ENCODE data around the gene NOS2. TPM values are rescaled to one million over a fixed set of nuclear protein-coding genes. Genes with fewer than 3 reads are reported as not detected.

Gene NOS2
- total RNA-seq, 2 experiments from 2014 or later, result not detected

GRCh38 chr17:27811961-27812360 lies 11.6 kb upstream of the NOS2 start:
- no peak overlapping the region for H3K27ac Mint-ChIP-seq
- POLR2A ChIA-PET, result no interaction called here

GRCh38 chr17:27810902-27811557 lies 10.7 kb upstream of the NOS2 start:
- POLR2A ChIA-PET, result no interaction called here
- H3K4me3 Mint-ChIP-seq, result no peak overlapping the region
- peaks cover 15% of the 10 kb centered on the region for H3K36me3 Mint-ChIP-seq (ENCODE audit: low read depth)
- no peak for DNase-seq
- peaks cover 14% of the 10 kb centered on the region for H3K9me3 Mint-ChIP-seq
- H3K4me1 Mint-ChIP-seq, result peaks cover 49% of the 10 kb centered on the region
- no peaks in the 10 kb centered on the region for H3K27me3 Mint-ChIP-seq
- CTCF ChIA-PET, result interaction anchor here (11.5 to 14.8 kb wide), 2 partner anchors 71 to 81 kb away, joined by 106 to 225 read pairs; partner anchors contain the start of gene LYRM9
- H3K27ac Mint-ChIP-seq, result peak overlapping the region; percentile 96

More at GRCh38 chr17:27811961-27812360, 11.6 kb upstream of the NOS2 start:
- H3K4me3 Mint-ChIP-seq, result no peak overlapping the region
- no peak for DNase-seq
- H3K27me3 Mint-ChIP-seq, result no peaks in the 10 kb centered on the region
- H3K36me3 Mint-ChIP-seq (ENCODE audit: low read depth), result peaks cover 15% of the 10 kb centered on the region
- H3K4me1 Mint-ChIP-seq, result peaks cover 43% of the 10 kb centered on the region
- H3K9me3 Mint-ChIP-seq, result peaks cover 14% of the 10 kb centered on the region
- CTCF ChIA-PET, result interaction anchor here (0.7 to 14.8 kb wide), 3 partner anchors 70 to 604 kb away, joined by 3 to 225 read pairs (median 106); partner anchors contain the start of gene LYRM9

- H3K27me3 Mint-ChIP-seq, result no peaks in the 10 kb centered on the region
- H3K4me3 Mint-ChIP-seq, result no peak overlapping the region
- peaks cover 56% of the 10 kb centered on the region for H3K4me1 Mint-ChIP-seq
- peaks cover 14% of the 10 kb centered on the region for H3K9me3 Mint-ChIP-seq
- H3K27ac Mint-ChIP-seq, result peak overlapping the region; percentile 96
- ChIA-PET POLR2A (no interaction called here), CTCF (interaction anchor here (1.3 to 14.8 kb wide), 3 partner anchors 9 to 81 kb away, joined by 3 to 225 read pairs (median 106); partner anchors contain the start of gene LYRM9)
- DNase-seq, result peak; percentile 54
- H3K36me3 Mint-ChIP-seq (ENCODE audit: low read depth), result peaks cover 15% of the 10 kb centered on the region
Observed at GRCh38 chr17:27810211-27810901, 10.0 kb upstream of the NOS2 start.

GRCh38 chr17:27809555-27809954 lies 9.2 kb upstream of the NOS2 start:
- H3K27me3 Mint-ChIP-seq, result no peaks in the 10 kb centered on the region

GRCh38 chr17:27808628-27809027 lies 8.3 kb upstream of the NOS2 start:
- Mint-ChIP-seq H3K4me1 (peaks cover 58% of the 10 kb centered on the region), H3K36me3 (ENCODE audit: low read depth) (peaks cover 15% of the 10 kb centered on the region), H3K4me3 (peak overlapping the region; percentile 36), H3K27ac (peak overlapping the region; percentile 96), H3K9me3 (peaks cover 14% of the 10 kb centered on the region), H3K27me3 (no peaks in the 10 kb centered on the region)
- CTCF ChIA-PET, result interaction anchor here (0.5 to 14.8 kb wide), 7 partner anchors 13 to 455 kb away, joined by 3 to 225 read pairs (median 3); partner anchors contain the start of gene LYRM9
- POLR2A ChIA-PET, result interaction anchor here (1.5 kb wide), 1 partner anchor 70 kb away, joined by 12 read pairs; no protein-coding TSS in a partner anchor
- DNase-seq, result no peak

More at GRCh38 chr17:27809555-27809954, 9.2 kb upstream of the NOS2 start:
- CTCF ChIA-PET, result interaction anchor here (0.6 to 14.8 kb wide), 5 partner anchors 10 to 198 kb away, joined by 3 to 225 read pairs (median 4); partner anchors contain the start of gene LYRM9
- Mint-ChIP-seq H3K4me3 (no peak overlapping the region), H3K9me3 (peaks cover 14% of the 10 kb centered on the region), H3K4me1 (peaks cover 58% of the 10 kb centered on the region), H3K27ac (peak overlapping the region; percentile 96), H3K36me3 (ENCODE audit: low read depth) (peaks cover 15% of the 10 kb centered on the region)
- POLR2A ChIA-PET, result no interaction called here
- no peak for DNase-seq

GRCh38 chr17:27807567-27808470 lies 7.5 kb upstream of the NOS2 start:
- Mint-ChIP-seq H3K4me3 (peak overlapping the region; percentile 36), H3K9me3 (peaks cover 14% of the 10 kb centered on the region), H3K27ac (peak overlapping the region; percentile 96), H3K27me3 (peaks cover 3% of the 10 kb centered on the region), H3K4me1 (peaks cover 58% of the 10 kb centered on the region), H3K36me3 (ENCODE audit: low read depth) (peaks cover 15% of the 10 kb centered on the region)
- peak; percentile 87 for DNase-seq
- POLR2A ChIA-PET, result interaction anchor here (1.5 kb wide), 1 partner anchor 71 kb away, joined by 12 read pairs; no protein-coding TSS in a partner anchor
- CTCF ChIA-PET, result interaction anchor here (0.5 to 14.8 kb wide), 10 partner anchors 19 to 510 kb away, joined by 3 to 225 read pairs (median 3); partner anchors contain the start of gene LYRM9

GRCh38 chr17:27805520-27806146 lies 5.3 kb upstream of the NOS2 start:
- DNase-seq, result peak; percentile 89
- H3K27ac Mint-ChIP-seq, result peak overlapping the region; percentile 96
- peaks cover 13% of the 10 kb centered on the region for H3K36me3 Mint-ChIP-seq (ENCODE audit: low read depth)
- H3K4me3 Mint-ChIP-seq, result peak overlapping the region; percentile 50
- H3K9me3 Mint-ChIP-seq, result peaks cover 6% of the 10 kb centered on the region
- ChIA-PET CTCF (interaction anchor here (0.8 to 14.8 kb wide), 29 partner anchors 8 to 568 kb away, joined by 3 to 225 read pairs (median 4); partner anchors contain the start of gene LYRM9), POLR2A (interaction anchor here (1.2 to 2.8 kb wide), 3 partner anchors 74 to 446 kb away, joined by 3 to 22 read pairs (median 7); partner anchors contain the start of gene LYRM9)
- peaks cover 3% of the 10 kb centered on the region for H3K27me3 Mint-ChIP-seq
- H3K4me1 Mint-ChIP-seq, result peaks cover 47% of the 10 kb centered on the region

- H3K36me3 Mint-ChIP-seq (ENCODE audit: low read depth), result peaks cover 1% of the 10 kb centered on the region
- H3K27ac Mint-ChIP-seq, result no peak overlapping the region
- ChIA-PET CTCF (interaction anchor here (1.1 to 14.8 kb wide), 6 partner anchors 10 to 88 kb away, joined by 5 to 225 read pairs (median 16); partner anchors contain the start of gene LYRM9), POLR2A (interaction anchor here (2.0 to 2.8 kb wide), 2 partner anchors 75 to 89 kb away, joined by 7 to 22 read pairs; partner anchors contain the start of gene LYRM9)
- no peak for DNase-seq
- H3K27me3 Mint-ChIP-seq, result peaks cover 11% of the 10 kb centered on the region
- H3K9me3 Mint-ChIP-seq, result no peaks in the 10 kb centered on the region
- H3K4me3 Mint-ChIP-seq, result no peak overlapping the region
- H3K4me1 Mint-ChIP-seq, result peaks cover 32% of the 10 kb centered on the region
Observed at GRCh38 chr17:27804113-27804512, 3.8 kb upstream of the NOS2 start.

GRCh38 chr17:27802962-27803680 lies 2.8 kb upstream of the NOS2 start:
- DNase-seq, result no peak
- H3K27me3 Mint-ChIP-seq, result peaks cover 11% of the 10 kb centered on the region
- H3K4me1 Mint-ChIP-seq, result peaks cover 22% of the 10 kb centered on the region
- ChIA-PET POLR2A (no interaction called here), CTCF (interaction anchor here (11.5 to 14.8 kb wide), 2 partner anchors 79 to 89 kb away, joined by 106 to 225 read pairs; partner anchors contain the start of gene LYRM9)
- H3K9me3 Mint-ChIP-seq, result no peaks in the 10 kb centered on the region
- H3K36me3 Mint-ChIP-seq (ENCODE audit: low read depth), result peaks cover 1% of the 10 kb centered on the region
- no peak overlapping the region for H3K4me3 Mint-ChIP-seq
- peak overlapping the region; percentile 79 for H3K27ac Mint-ChIP-seq

GRCh38 chr17:27802033-27802432 lies 1.7 kb upstream of the NOS2 start:
- H3K27ac Mint-ChIP-seq, result no peak overlapping the region
- ChIA-PET POLR2A (no interaction called here), CTCF (interaction anchor here (11.5 to 14.8 kb wide), 2 partner anchors 80 to 90 kb away, joined by 106 to 225 read pairs; partner anchors contain the start of gene LYRM9)
- no peak for DNase-seq
- H3K27me3 Mint-ChIP-seq, result peaks cover 11% of the 10 kb centered on the region
- peaks cover 14% of the 10 kb centered on the region for H3K4me1 Mint-ChIP-seq
- no peaks in the 10 kb centered on the region for H3K9me3 Mint-ChIP-seq
- no peak overlapping the region for H3K4me3 Mint-ChIP-seq
- no peaks in the 10 kb centered on the region for H3K36me3 Mint-ChIP-seq (ENCODE audit: low read depth)

- DNase-seq, result no peak
- Mint-ChIP-seq H3K27ac (no peak overlapping the region), H3K27me3 (peaks cover 33% of the 10 kb centered on the region), H3K4me3 (no peak overlapping the region), H3K36me3 (ENCODE audit: low read depth) (no peaks in the 10 kb centered on the region), H3K4me1 (peaks cover 7% of the 10 kb centered on the region), H3K9me3 (no peaks in the 10 kb centered on the region)
- POLR2A ChIA-PET, result no interaction called here
- CTCF ChIA-PET, result interaction anchor here (0.6 to 14.8 kb wide), 2 partner anchors 84 to 593 kb away, joined by 3 to 225 read pairs; no protein-coding TSS in a partner anchor
Observed at GRCh38 chr17:27798376-27798775, 2.0 kb downstream of the NOS2 start.

Data from activated CD4-positive, alpha-beta T cell treated with anti-CD3 and anti-CD28 coated beads, Interleukin-2, amount 10 ng/mL, durations not matched to agents 7 days and 5 days (primary cell).